WTC11 (cell line): ENCODE data around the gene ID3.

Source experiments
- ATF3 ChIP-seq: sonication (generic); formaldehyde crosslinking; conservative IDR thresholded peaks from 2 replicates; pipeline ENCODE4 v1.8.1; 2022; ENCODE audit warnings: mild to moderate bottlenecking, missing genetic modification reagents
- MXD4 ChIP-seq: fragments of 250-450 bp; sonication (Bioruptor Pico); IDR thresholded peaks from 2 replicates; pipeline ENCODE4 v1.8.0; 2021; ENCODE audit warnings: mild to moderate bottlenecking, moderate library complexity, borderline replicate concordance
- USF2 ChIP-seq: sonication (generic); formaldehyde crosslinking; IDR thresholded peaks from 2 replicates; pipeline ENCODE4 v1.8.1; 2023; ENCODE audit warnings: mild to moderate bottlenecking, missing genetic modification reagents, moderate library complexity
- ZNF121 ChIP-seq: sonication (generic); formaldehyde crosslinking; IDR thresholded peaks from 2 replicates; pipeline ENCODE4 v1.8.0; 2023; ENCODE audit warnings: missing genetic modification reagents
- TF ChIP-seq, protein P1 (sequence below): sonication (generic); formaldehyde crosslinking; IDR thresholded peaks from 2 replicates; pipeline ENCODE4 v1.8.0; 2022; ENCODE audit warnings: mild to moderate bottlenecking, missing genetic modification reagents
- TF ChIP-seq, protein P2 (sequence below): fragments of 200-600 bp; IDR thresholded peaks from 2 replicates; pipeline ENCODE4 v1.8.0; 2022; ENCODE audit warnings: antibody characterized with exemption

GRCh38 chr1:23574265-23574754 is 15.0 kb upstream of the ID3 start:
- no peak for TF ChIP-seq USF2 (CRISPR knock-in tag)
- TF ChIP-seq, protein P1, sequence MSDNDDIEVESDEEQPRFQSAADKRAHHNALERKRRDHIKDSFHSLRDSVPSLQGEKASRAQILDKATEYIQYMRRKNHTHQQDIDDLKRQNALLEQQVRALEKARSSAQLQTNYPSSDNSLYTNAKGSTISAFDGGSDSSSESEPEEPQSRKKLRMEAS (CRISPR knock-in tag), result no peak
- no peak for TF ChIP-seq MXD4 (CRISPR knock-in tag)
- TF ChIP-seq, protein P2, sequence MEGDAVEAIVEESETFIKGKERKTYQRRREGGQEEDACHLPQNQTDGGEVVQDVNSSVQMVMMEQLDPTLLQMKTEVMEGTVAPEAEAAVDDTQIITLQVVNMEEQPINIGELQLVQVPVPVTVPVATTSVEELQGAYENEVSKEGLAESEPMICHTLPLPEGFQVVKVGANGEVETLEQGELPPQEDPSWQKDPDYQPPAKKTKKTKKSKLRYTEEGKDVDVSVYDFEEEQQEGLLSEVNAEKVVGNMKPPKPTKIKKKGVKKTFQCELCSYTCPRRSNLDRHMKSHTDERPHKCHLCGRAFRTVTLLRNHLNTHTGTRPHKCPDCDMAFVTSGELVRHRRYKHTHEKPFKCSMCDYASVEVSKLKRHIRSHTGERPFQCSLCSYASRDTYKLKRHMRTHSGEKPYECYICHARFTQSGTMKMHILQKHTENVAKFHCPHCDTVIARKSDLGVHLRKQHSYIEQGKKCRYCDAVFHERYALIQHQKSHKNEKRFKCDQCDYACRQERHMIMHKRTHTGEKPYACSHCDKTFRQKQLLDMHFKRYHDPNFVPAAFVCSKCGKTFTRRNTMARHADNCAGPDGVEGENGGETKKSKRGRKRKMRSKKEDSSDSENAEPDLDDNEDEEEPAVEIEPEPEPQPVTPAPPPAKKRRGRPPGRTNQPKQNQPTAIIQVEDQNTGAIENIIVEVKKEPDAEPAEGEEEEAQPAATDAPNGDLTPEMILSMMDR, result no peak
- no peak for TF ChIP-seq ATF3 (CRISPR knock-in tag)
- no peak for TF ChIP-seq ZNF121 (CRISPR knock-in tag)
